ENCODE results near the gene MTREX. TPM values are rescaled to one million over a fixed set of nuclear protein-coding genes. Genes with fewer than 3 reads are reported as not detected.

MTREX gene
- total RNA-seq, 4 donors from 2014 or later, result 52.4 to 95.1 (median 60.7) TPM

GRCh38 chr5:55391707-55392106, 83.9 kb downstream of the MTREX start:
- WGBS, 2 donors, result 91 to 98% methylated on average over 2 of the region's 2 CpGs
- H3K36me3 ChIP-seq, result peaks cover 0 to 62% (median 0%) of the 10 kb centered on the region in 3 donors
- TF ChIP-seq EP300 (IDR thresholded peaks at IDR 0.05), result no peak
- no peak for TF ChIP-seq POLR2A (IDR thresholded peaks at IDR 0.05)
- TF ChIP-seq, protein P1, sequence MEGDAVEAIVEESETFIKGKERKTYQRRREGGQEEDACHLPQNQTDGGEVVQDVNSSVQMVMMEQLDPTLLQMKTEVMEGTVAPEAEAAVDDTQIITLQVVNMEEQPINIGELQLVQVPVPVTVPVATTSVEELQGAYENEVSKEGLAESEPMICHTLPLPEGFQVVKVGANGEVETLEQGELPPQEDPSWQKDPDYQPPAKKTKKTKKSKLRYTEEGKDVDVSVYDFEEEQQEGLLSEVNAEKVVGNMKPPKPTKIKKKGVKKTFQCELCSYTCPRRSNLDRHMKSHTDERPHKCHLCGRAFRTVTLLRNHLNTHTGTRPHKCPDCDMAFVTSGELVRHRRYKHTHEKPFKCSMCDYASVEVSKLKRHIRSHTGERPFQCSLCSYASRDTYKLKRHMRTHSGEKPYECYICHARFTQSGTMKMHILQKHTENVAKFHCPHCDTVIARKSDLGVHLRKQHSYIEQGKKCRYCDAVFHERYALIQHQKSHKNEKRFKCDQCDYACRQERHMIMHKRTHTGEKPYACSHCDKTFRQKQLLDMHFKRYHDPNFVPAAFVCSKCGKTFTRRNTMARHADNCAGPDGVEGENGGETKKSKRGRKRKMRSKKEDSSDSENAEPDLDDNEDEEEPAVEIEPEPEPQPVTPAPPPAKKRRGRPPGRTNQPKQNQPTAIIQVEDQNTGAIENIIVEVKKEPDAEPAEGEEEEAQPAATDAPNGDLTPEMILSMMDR (IDR thresholded peaks at IDR 0.05), result no peak
- no peaks in the 10 kb centered on the region for H3K4me1 ChIP-seq
- peak overlapping the region in 1 of 4 donors; percentile 9 for H3K27ac ChIP-seq
- H3K27me3 ChIP-seq, result no peaks in the 10 kb centered on the region
- peaks cover 0 to 6% (median 0%) of the 10 kb centered on the region in 4 donors for H3K9me3 ChIP-seq
- DNase-seq (ENCODE audit: low spot score in 2 of 2), result no peak
- H3K4me3 ChIP-seq, result no peak overlapping the region

DNA sequence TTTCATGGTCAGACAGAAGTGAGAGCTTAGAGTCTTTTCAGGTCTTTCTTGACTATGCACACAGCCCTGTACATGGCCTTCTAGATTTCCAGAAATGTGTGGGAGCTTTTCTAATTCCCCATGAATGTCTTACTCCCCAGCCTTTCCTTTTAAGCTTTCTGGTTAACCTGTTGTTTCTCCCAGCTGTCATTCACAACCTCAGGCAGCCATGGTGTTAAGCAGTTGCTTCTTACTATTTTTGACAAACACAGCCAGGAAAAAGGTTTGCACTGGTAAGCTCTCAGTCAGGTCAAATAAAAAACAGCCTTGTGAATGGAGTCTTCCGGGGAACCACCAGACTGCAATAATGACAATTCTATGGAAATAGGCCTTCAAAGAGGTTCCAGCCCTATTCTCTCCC, 84.9 kb downstream of the MTREX start:
- DNase-seq (ENCODE audit: low spot score in 2 of 2), result no peak
- Histone ChIP-seq H3K27me3 (no peaks in the 10 kb centered on the region), H3K4me1 (no peaks in the 10 kb centered on the region), H3K4me3 (no peak overlapping the region), H3K9me3 (peaks cover 0 to 6% (median 0%) of the 10 kb centered on the region in 4 donors), H3K36me3 (peaks cover 0 to 72% (median 0%) of the 10 kb centered on the region in 3 donors), H3K27ac (no peak overlapping the region)
- no peak for TF ChIP-seq POLR2A (IDR thresholded peaks at IDR 0.05)
- TF ChIP-seq EP300 (IDR thresholded peaks at IDR 0.05), result no peak
- TF ChIP-seq, protein P1 (IDR thresholded peaks at IDR 0.05), result no peak
- WGBS, 2 donors, result 100% methylated on average over 1 of the region's 1 CpG

DNA sequence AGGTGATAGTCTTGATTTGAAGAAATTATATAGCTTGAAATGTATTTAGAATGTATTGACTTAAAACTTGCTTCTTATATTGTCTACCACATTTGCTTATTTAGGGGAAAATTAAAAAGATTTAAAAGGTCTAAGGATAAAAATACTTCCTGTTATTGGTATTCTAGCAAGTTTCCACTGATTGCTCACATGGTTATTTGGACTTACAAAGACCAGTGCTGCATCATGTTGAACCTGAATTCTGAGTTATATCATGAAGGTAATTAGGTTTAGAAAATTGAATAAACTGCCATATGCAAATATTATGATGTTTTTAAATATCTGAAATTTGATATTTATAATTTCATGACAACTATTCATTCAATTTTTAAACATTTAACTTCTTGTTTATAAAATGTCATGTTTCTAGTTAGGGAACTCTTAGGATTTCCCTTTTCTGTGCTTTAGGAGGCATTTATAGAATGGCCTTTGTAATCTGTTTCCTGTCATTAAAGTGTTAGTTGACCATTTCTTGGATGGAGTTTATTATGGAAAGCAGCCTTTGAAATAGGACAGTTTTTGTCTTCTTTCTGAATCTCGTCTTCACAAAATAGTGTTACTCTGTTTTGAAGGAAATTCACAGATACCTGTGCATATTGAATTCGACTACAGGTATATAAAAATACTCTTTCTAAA, 85.8 kb downstream of the MTREX start:
- no peak overlapping the region for H3K4me3 ChIP-seq
- peaks cover 0 to 68% (median 0%) of the 10 kb centered on the region in 3 donors for H3K36me3 ChIP-seq
- no peak overlapping the region for H3K27ac ChIP-seq
- no peaks in the 10 kb centered on the region for H3K4me1 ChIP-seq
- no peaks in the 10 kb centered on the region for H3K27me3 ChIP-seq
- WGBS, 2 donors, result 35 to 37% methylated on average over 2 of the region's 2 CpGs
- H3K9me3 ChIP-seq, result peaks cover 0 to 6% (median 0%) of the 10 kb centered on the region in 4 donors
- DNase-seq (ENCODE audit: low spot score in 2 of 2), result no peak
- TF ChIP-seq, protein P1 (IDR thresholded peaks at IDR 0.05), result no peak
- TF ChIP-seq EP300 (IDR thresholded peaks at IDR 0.05), result no peak
- no peak for TF ChIP-seq POLR2A (IDR thresholded peaks at IDR 0.05)

DNA sequence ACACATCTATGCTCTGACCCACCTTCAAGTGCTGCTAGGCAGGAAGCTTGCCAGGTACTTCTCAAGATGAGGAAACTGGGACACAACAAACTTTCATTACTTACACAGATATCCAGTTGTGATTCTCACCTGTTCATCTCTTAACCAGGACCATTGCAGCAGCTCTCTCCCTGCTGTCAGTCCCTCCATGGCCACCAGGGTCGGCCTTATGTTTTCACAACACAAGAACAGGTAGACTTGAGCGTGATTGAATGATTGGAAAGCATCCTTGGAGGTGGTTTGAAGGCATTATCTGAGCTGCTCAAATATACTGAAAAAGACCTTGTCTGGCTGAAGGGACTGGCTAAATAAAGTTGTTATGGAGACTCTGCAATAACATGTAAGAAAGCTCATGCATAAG, 94.4 kb downstream of the MTREX start:
- DNase-seq (ENCODE audit: low spot score in 2 of 2), result no peak
- H3K9me3 ChIP-seq, result no peaks in the 10 kb centered on the region
- TF ChIP-seq EP300 (IDR thresholded peaks at IDR 0.05) (no peak), POLR2A (IDR thresholded peaks at IDR 0.05) (no peak)
- TF ChIP-seq, protein P1 (IDR thresholded peaks at IDR 0.05), result no peak
- H3K4me3 ChIP-seq, result no peak overlapping the region
- peaks cover 0 to 75% (median 0%) of the 10 kb centered on the region in 3 donors for H3K36me3 ChIP-seq
- no peak overlapping the region for H3K27ac ChIP-seq
- 46 to 47% methylated on average over 2 of the region's 2 CpGs for WGBS, 2 donors
- no peaks in the 10 kb centered on the region for H3K4me1 ChIP-seq
- no peaks in the 10 kb centered on the region for H3K27me3 ChIP-seq

- 78 to 87% methylated on average over 2 of the region's 2 CpGs for WGBS, 2 donors
- Histone ChIP-seq H3K9me3 (no peaks in the 10 kb centered on the region), H3K4me1 (peaks cover 0 to 11% (median 0%) of the 10 kb centered on the region in 4 donors), H3K36me3 (peaks cover 0 to 42% (median 0%) of the 10 kb centered on the region in 3 donors), H3K4me3 (no peak overlapping the region), H3K27ac (no peak overlapping the region), H3K27me3 (no peaks in the 10 kb centered on the region)
- TF ChIP-seq EP300 (IDR thresholded peaks at IDR 0.05) (no peak), POLR2A (IDR thresholded peaks at IDR 0.05) (no peak)
- TF ChIP-seq, protein P1 (IDR thresholded peaks at IDR 0.05), result no peak
- DNase-seq (ENCODE audit: low spot score in 2 of 2), result no peak
These were observed 98.5 kb downstream of the MTREX start for GRCh38 chr5:55406292-55406691.

All from tibial nerve (tissue), 4 donors.